Caco-2 (cell line): ENCODE results near the gene CHERP. TPM values are rescaled to one million over a fixed set of nuclear protein-coding genes. Genes with fewer than 3 reads are reported as not detected.

Experiments used
- BruUV-seq: library from RNA; stranded (reverse); fragments of 400-500 nt; replicated peaks from 2 replicates; lab custom pipeline; 2021; lab: Mats Ljungman, UMichigan
- CTCF ChIA-PET: fragments of 300-600 bp; sonication (Branson Sonifier 250); formaldehyde crosslinking; loops from one replicate; lab custom pipeline; 2022; ENCODE audit warnings: antibody characterized with exemption; lab: Charles Lee
- POLR2A ChIA-PET: fragments of 300-600 bp; sonication (Branson Sonifier 250); formaldehyde crosslinking; loops from one replicate; lab custom pipeline; 2022; ENCODE audit warnings: antibody characterized with exemption; lab: Charles Lee
- DNase-seq, 2 experiments: peaks; one replicate each; pipeline versions ENCODE4 v3.0.0 to v3.0.0-alpha.2; 2020 to 2022
- H3K27me3 ChIP-seq: replicated peaks from 2 replicates; pipeline ENCODE4 v1.6.0; 2011; ENCODE audit warnings: low read length; ENCODE audit not compliant: control insufficient read depth, insufficient read depth
- H3K36me3 ChIP-seq: 2 replicates; pipeline ENCODE4 v1.5.1; 2011; ENCODE audit warnings: low read length; ENCODE audit not compliant: control insufficient read depth, insufficient read depth
- H3K4me1 ChIP-seq: fragments of 250-450 bp; sonication (Bioruptor Pico); 2 replicates; pipeline ENCODE4 v1.5.1; 2020; ENCODE audit warnings: mild to moderate bottlenecking
- H3K4me3 ChIP-seq: 2 replicates; pipeline ENCODE4 v1.5.1; 2011; ENCODE audit warnings: low read depth, mild to moderate bottlenecking, control low read depth, low read length
- H3K9me3 ChIP-seq: fragments of 250-450 bp; sonication (Bioruptor Pico); 2 replicates; pipeline ENCODE4 v1.5.1; 2020; ENCODE audit warnings: mild to moderate bottlenecking, moderate library complexity
- H3K27ac Mint-ChIP-seq: one replicate; pipeline ENCODE4 v1.8.0; 2022; ENCODE audit warnings: mixed read lengths; ENCODE audit not compliant: unreplicated experiment
- H3K27me3 Mint-ChIP-seq: one replicate; pipeline ENCODE4 v1.8.0; 2022; ENCODE audit warnings: mixed read lengths; ENCODE audit not compliant: insufficient read depth, unreplicated experiment
- H3K36me3 Mint-ChIP-seq: one replicate; pipeline ENCODE4 v1.8.0; 2022; ENCODE audit warnings: mild to moderate bottlenecking, mixed read lengths; ENCODE audit not compliant: insufficient read depth, unreplicated experiment
- H3K4me1 Mint-ChIP-seq: one replicate; pipeline ENCODE4 v1.8.0; 2022; ENCODE audit warnings: low read depth, mixed read lengths; ENCODE audit not compliant: unreplicated experiment
- H3K4me3 Mint-ChIP-seq: one replicate; pipeline ENCODE4 v1.8.0; 2022; ENCODE audit warnings: mild to moderate bottlenecking, moderate library complexity, mixed read lengths; ENCODE audit not compliant: unreplicated experiment
- H3K9me3 Mint-ChIP-seq: one replicate; pipeline ENCODE4 v1.8.0; 2022; ENCODE audit warnings: mixed read lengths; ENCODE audit not compliant: unreplicated experiment
- CTCF ChIP-seq, 2 experiments: fragments of 200-600 bp in 1 of 2; IDR thresholded peaks; 1 replicate in 1 of 2; 2 replicates in 1 of 2; pipeline versions ENCODE4 v1.5.1 to v1.8.0; 2011 to 2022; ENCODE audit warnings: antibody characterized with exemption in 1 of 2, control low read depth in 1 of 2, inconsistent platforms in 1 of 2, low read depth in 1 of 2, low read length in 1 of 2, mild to moderate bottlenecking in 1 of 2, moderate library complexity in 1 of 2; ENCODE audit not compliant: insufficient read depth in 1 of 2, severe bottlenecking in 1 of 2, unreplicated experiment in 1 of 2
- intact Hi-C: fragments of 100-400 bp; cut with micrococcal nuclease; formaldehyde crosslinking; loops from one replicate; pipeline ENCODE4 v1.10.0; 2022; ENCODE audit not compliant: unreplicated experiment
- total RNA-seq: library from RNA; stranded (reverse); gene quantifications from 2 replicates; pipeline ENCODE4 v1.2.3, GENCODE V29; 2022

Gene CHERP
- total RNA-seq, 1 experiment from 2014 or later, result 66.1 TPM

- H3K9me3 Mint-ChIP-seq, result no peaks in the 10 kb centered on the region
- TF ChIP-seq CTCF (IDR thresholded peaks at IDR 0.05; ENCODE audit: insufficient read depth in 1 of 2, low read depth in 1 of 2, low read length in 1 of 2, severe bottlenecking in 1 of 2, unreplicated experiment in 1 of 2), result no peak
- DNase-seq, result no peak
- no TSS peak for BruUV-seq
- Histone ChIP-seq H3K9me3 (no peaks in the 10 kb centered on the region), H3K4me1 (no peaks in the 10 kb centered on the region; the same call in 1 of the 2 replicates), H3K27me3 (no peaks in the 10 kb centered on the region), H3K4me3 (no peak overlapping the region), H3K36me3 (peaks cover 2% of the 10 kb centered on the region; the same call in 1 of the 2 replicates)
- ChIA-PET POLR2A (no interaction called here), CTCF (interaction anchor here (0.6 kb wide), 1 partner anchor 309 kb away, joined by 3 read pairs; no protein-coding TSS in a partner anchor)
- intact Hi-C loops, result no loop called here
- H3K36me3 Mint-ChIP-seq, result peaks cover 57% of the 10 kb centered on the region
- H3K27me3 Mint-ChIP-seq, result no peaks in the 10 kb centered on the region
- H3K27ac Mint-ChIP-seq, result no peak overlapping the region
- no peaks in the 10 kb centered on the region for H3K4me1 Mint-ChIP-seq
- H3K4me3 Mint-ChIP-seq, result no peak overlapping the region
Measured at GRCh38 chr19:16575861-16576689, 33.8 kb upstream of the CHERP start.

- Histone ChIP-seq H3K9me3 (no peaks in the 10 kb centered on the region), H3K4me1 (peaks cover under 1% of the 10 kb centered on the region; the same call in 1 of the 2 replicates), H3K27me3 (no peaks in the 10 kb centered on the region), H3K36me3 (peaks cover 2% of the 10 kb centered on the region; the same call in 1 of the 2 replicates), H3K4me3 (no peak overlapping the region)
- DNase-seq, result no peak
- ChIA-PET CTCF (no interaction called here), POLR2A (no interaction called here)
- Mint-ChIP-seq H3K36me3 (peaks cover 53% of the 10 kb centered on the region), H3K4me3 (no peak overlapping the region), H3K27me3 (no peaks in the 10 kb centered on the region), H3K9me3 (no peaks in the 10 kb centered on the region), H3K4me1 (no peaks in the 10 kb centered on the region), H3K27ac (no peak overlapping the region)
- no TSS peak for BruUV-seq
- intact Hi-C loops, result no loop called here
- no peak for TF ChIP-seq CTCF (IDR thresholded peaks at IDR 0.05; ENCODE audit: insufficient read depth in 1 of 2, low read depth in 1 of 2, low read length in 1 of 2, severe bottlenecking in 1 of 2, unreplicated experiment in 1 of 2)
Measured at GRCh38 chr19:16575282-16575681, 33.0 kb upstream of the CHERP start.

GRCh38 chr19:16573925-16574324 lies 31.7 kb upstream of the CHERP start:
- no peak overlapping the region; the same call in 1 of the 2 replicates for H3K4me3 ChIP-seq
- peaks cover 13% of the 10 kb centered on the region for H3K4me1 ChIP-seq
- Mint-ChIP-seq H3K27me3 (no peaks in the 10 kb centered on the region), H3K4me1 (peaks cover 2% of the 10 kb centered on the region), H3K4me3 (peak overlapping the region; percentile 15), H3K36me3 (peaks cover 67% of the 10 kb centered on the region), H3K27ac (no peak overlapping the region), H3K9me3 (no peaks in the 10 kb centered on the region)
- BruUV-seq, result no TSS peak
- no peaks in the 10 kb centered on the region for H3K9me3 ChIP-seq
- intact Hi-C loops, result loop anchor here (2.0 kb wide), 1 partner anchor 55 kb away; the partner anchor contains the start of gene MED26
- H3K27me3 ChIP-seq, result no peaks in the 10 kb centered on the region
- ChIA-PET POLR2A (interaction anchor here (2.5 kb wide), 1 partner anchor 54 kb away, joined by 9 read pairs; the partner anchor contains the start of gene MED26), CTCF (no interaction called here)
- TF ChIP-seq CTCF (IDR thresholded peaks at IDR 0.05; ENCODE audit: insufficient read depth in 1 of 2, low read depth in 1 of 2, low read length in 1 of 2, severe bottlenecking in 1 of 2, unreplicated experiment in 1 of 2), result no peak
- H3K36me3 ChIP-seq, result peaks cover 4% of the 10 kb centered on the region; the same call in 1 of the 2 replicates
- no peak for DNase-seq
